ENCODE results near the gene TUBB4A. TPM values are rescaled to one million over a fixed set of nuclear protein-coding genes. Genes with fewer than 3 reads are reported as not detected.
A peak's percentile ranks its signal among the peaks of the same experiment; 100 is the strongest.

TUBB4A gene
- total RNA-seq, 1 donor from 2014 or later: 2.4 TPM

DNA sequence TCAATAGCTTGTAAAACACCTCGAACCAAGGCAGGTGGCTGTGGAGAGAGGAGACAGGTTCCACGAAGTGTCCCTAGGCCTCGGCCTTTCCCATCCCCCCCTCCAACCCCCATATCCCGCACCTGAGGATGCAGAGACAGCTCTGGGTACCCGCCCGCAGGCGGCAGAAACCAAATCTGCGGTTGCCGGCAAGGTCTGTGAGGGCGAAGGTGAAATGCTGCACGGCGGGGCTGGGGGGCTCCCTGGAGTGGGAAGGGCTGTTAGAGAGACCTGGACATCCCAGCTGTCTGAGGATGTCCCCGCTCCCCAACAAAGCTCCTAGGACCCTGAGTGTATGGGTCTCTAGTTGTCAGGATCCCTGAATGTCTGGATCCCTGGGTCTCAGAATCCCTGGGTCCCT is 23.3 kb downstream of the TUBB4A start:
- no peaks in the 10 kb centered on the region for H3K36me3 ChIP-seq
- Mint-ChIP-seq H3K9me3 (no peaks in the 10 kb centered on the region), H3K27ac (no peak overlapping the region), H3K36me3 (no peaks in the 10 kb centered on the region), H3K4me3 (no peak overlapping the region), H3K4me1 (peaks cover 14% of the 10 kb centered on the region), H3K27me3 (ENCODE audit: insufficient read depth, low read depth) (peaks cover 20% of the 10 kb centered on the region)
- no peak overlapping the region for H3K4me2 ChIP-seq
- no peak overlapping the region for H3K4me3 ChIP-seq
- peaks cover 5% of the 10 kb centered on the region for H3K4me1 ChIP-seq
- H3K9ac ChIP-seq: no peak overlapping the region
- peaks cover 34% of the 10 kb centered on the region for H3K27me3 ChIP-seq
- no peak overlapping the region for H3K27ac ChIP-seq
- H3F3A ChIP-seq (ENCODE audit: low read depth): no peaks in the 10 kb centered on the region
- no peak for TF ChIP-seq EZH2 (IDR thresholded peaks at IDR 0.05)
- TF ChIP-seq EZH2phosphoT487 (IDR thresholded peaks at IDR 0.05): no peak
- TF ChIP-seq, protein P1, sequence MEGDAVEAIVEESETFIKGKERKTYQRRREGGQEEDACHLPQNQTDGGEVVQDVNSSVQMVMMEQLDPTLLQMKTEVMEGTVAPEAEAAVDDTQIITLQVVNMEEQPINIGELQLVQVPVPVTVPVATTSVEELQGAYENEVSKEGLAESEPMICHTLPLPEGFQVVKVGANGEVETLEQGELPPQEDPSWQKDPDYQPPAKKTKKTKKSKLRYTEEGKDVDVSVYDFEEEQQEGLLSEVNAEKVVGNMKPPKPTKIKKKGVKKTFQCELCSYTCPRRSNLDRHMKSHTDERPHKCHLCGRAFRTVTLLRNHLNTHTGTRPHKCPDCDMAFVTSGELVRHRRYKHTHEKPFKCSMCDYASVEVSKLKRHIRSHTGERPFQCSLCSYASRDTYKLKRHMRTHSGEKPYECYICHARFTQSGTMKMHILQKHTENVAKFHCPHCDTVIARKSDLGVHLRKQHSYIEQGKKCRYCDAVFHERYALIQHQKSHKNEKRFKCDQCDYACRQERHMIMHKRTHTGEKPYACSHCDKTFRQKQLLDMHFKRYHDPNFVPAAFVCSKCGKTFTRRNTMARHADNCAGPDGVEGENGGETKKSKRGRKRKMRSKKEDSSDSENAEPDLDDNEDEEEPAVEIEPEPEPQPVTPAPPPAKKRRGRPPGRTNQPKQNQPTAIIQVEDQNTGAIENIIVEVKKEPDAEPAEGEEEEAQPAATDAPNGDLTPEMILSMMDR (IDR thresholded peaks at IDR 0.05): no peak
- no peak for DNase-seq (ENCODE audit: low spot score)
- no peaks in the 10 kb centered on the region for H3K9me3 ChIP-seq (ENCODE audit: low read depth)
- H4K20me1 ChIP-seq (ENCODE audit: low read depth): no peaks in the 10 kb centered on the region
- no peak overlapping the region for H2AFZ ChIP-seq (replicated peaks)
- no peaks in the 10 kb centered on the region for H3K79me2 ChIP-seq (ENCODE audit: low read depth)

DNA sequence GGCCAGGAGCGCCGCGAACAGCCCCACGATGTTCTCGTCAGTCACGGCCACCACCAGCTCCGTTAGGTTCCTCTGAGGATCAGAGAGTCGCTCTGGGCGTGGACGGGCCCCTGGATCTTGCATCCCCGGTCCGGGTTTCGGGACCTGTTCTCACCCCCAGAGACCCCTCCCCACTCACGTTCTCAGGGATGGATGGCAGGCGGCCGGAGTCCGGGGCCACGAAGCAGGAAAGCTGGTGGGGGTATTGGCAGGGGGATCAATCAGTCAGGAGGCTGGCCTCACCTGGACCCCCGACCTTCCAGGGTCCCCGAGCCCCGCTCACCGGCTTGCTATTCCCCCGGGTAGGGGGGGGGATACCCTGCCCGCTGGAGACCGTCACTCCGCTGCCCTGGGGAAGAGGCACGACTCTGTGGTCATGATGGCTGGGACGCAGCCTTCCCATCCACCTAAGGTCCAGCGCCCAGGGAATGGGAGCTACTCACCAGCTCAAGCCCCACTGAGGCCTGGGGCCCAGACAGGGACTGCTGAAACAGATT is 25.1 kb downstream of the TUBB4A start:
- Mint-ChIP-seq H3K9me3 (no peaks in the 10 kb centered on the region), H3K4me1 (peaks cover 5% of the 10 kb centered on the region), H3K27me3 (ENCODE audit: insufficient read depth, low read depth) (peaks cover 17% of the 10 kb centered on the region), H3K36me3 (no peaks in the 10 kb centered on the region), H3K4me3 (peak overlapping the region; percentile 84), H3K27ac (no peak overlapping the region)
- Histone ChIP-seq H3K27ac (no peak overlapping the region), H3F3A (ENCODE audit: low read depth) (no peaks in the 10 kb centered on the region), H3K27me3 (peaks cover 34% of the 10 kb centered on the region), H3K4me3 (peak overlapping the region; percentile 51), H3K79me2 (ENCODE audit: low read depth) (no peaks in the 10 kb centered on the region), H4K20me1 (ENCODE audit: low read depth) (no peaks in the 10 kb centered on the region), H3K9ac (no peak overlapping the region), H3K4me2 (peak overlapping the region; percentile 89), H3K9me3 (ENCODE audit: low read depth) (no peaks in the 10 kb centered on the region), H3K36me3 (no peaks in the 10 kb centered on the region), H2AFZ (replicated peaks) (peak overlapping the region; percentile 89), H3K4me1 (peaks cover 5% of the 10 kb centered on the region)
- DNase-seq (ENCODE audit: low spot score): peak; percentile 30
- TF ChIP-seq EZH2 (IDR thresholded peaks at IDR 0.05) (no peak), EZH2phosphoT487 (IDR thresholded peaks at IDR 0.05) (no peak)
- TF ChIP-seq, protein P1 (IDR thresholded peaks at IDR 0.05): no peak

DNA sequence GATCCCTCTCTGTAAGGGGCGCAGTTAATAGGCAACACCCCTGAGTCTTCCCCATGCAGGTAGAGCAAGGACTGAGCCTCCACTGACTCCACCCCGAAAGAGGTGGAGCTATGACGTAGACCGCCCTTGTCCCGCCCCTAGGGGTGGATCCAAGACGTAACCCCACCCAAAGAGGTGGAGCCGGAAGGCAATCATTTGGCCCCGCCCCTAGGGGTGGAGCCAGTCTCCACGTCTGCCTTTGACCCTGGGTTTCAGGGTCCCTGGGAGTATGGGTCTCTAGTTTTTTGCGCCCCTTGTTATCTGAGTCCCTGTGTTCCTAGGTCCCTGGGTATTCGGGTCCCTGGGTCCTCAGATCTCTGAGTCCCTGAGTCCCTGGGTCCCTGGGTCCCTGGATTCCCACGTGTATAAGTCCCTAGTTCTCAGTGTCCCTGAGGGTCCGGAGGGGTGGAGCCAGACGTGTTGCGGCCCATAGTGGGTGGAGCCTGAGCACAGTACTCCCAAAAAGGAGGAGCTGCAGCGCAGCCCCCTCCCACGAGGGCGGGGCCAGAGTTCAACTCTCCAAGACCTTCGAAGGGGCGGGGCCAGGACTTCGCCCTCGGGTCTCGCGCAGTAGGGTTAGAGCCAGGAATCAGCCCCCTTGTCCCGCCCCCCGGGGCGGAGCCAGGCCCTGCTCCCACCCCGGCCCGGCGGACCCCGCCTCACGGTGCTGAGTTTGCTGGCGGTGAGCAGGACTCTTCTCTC is 25.8 kb downstream of the TUBB4A start:
- no peak overlapping the region for H3K9ac ChIP-seq

More for the DNA sequence above, 25.8 kb downstream of the TUBB4A start:
- Mint-ChIP-seq H3K27ac (peak overlapping the region; percentile 46), H3K4me1 (peaks cover 3% of the 10 kb centered on the region), H3K27me3 (ENCODE audit: insufficient read depth, low read depth) (peaks cover 16% of the 10 kb centered on the region), H3K4me3 (peak overlapping the region; percentile 84), H3K9me3 (no peaks in the 10 kb centered on the region), H3K36me3 (no peaks in the 10 kb centered on the region)
- H3K36me3 ChIP-seq: no peaks in the 10 kb centered on the region
- H3K27me3 ChIP-seq: peaks cover 34% of the 10 kb centered on the region
- H3K9me3 ChIP-seq (ENCODE audit: low read depth): no peaks in the 10 kb centered on the region
- no peaks in the 10 kb centered on the region for H3K79me2 ChIP-seq (ENCODE audit: low read depth)
- peak overlapping the region; percentile 51 for H3K4me3 ChIP-seq
- H4K20me1 ChIP-seq (ENCODE audit: low read depth): no peaks in the 10 kb centered on the region
- H3F3A ChIP-seq (ENCODE audit: low read depth): no peaks in the 10 kb centered on the region
- peak; percentile 99 for DNase-seq (ENCODE audit: low spot score)
- H3K4me2 ChIP-seq: peak overlapping the region; percentile 89
- peaks cover 3% of the 10 kb centered on the region for H3K4me1 ChIP-seq
- TF ChIP-seq, protein P1 (IDR thresholded peaks at IDR 0.05): no peak
- TF ChIP-seq EZH2phosphoT487 (IDR thresholded peaks at IDR 0.05) (no peak), EZH2 (IDR thresholded peaks at IDR 0.05) (no peak)
- peak overlapping the region; percentile 89 for H2AFZ ChIP-seq (replicated peaks)
- H3K27ac ChIP-seq: no peak overlapping the region
